Astrocyte (in vitro differentiated cells and primary cell): Measurements from ENCODE around the gene ROR2. TPM values are rescaled to one million over a fixed set of nuclear protein-coding genes. Genes with fewer than 3 reads are reported as not detected.

Experiments
- DNase-seq: peaks from one replicate; pipeline ENCODE4 v3.0.0-alpha.2; 2010; ENCODE audit warnings: low read depth
- FAIRE-seq: peaks from 2 replicates; lab custom pipeline; 2011; peaks lifted over from hg19 to GRCh38; lab: Jason Lieb, UNC
- H2AFZ ChIP-seq: 2 replicates; pipeline ENCODE4 v1.6.0; 2012; ENCODE audit warnings: low read depth, low read length, inconsistent platforms
- H3K27ac ChIP-seq: 2 replicates; pipeline ENCODE4 v1.5.1; 2011; ENCODE audit warnings: low read depth, low read length, inconsistent platforms
- H3K27me3 ChIP-seq: 2 replicates; pipeline ENCODE4 v1.6.0; 2011; ENCODE audit warnings: low read length, inconsistent platforms; ENCODE audit not compliant: insufficient read depth
- H3K36me3 ChIP-seq: 2 replicates; pipeline ENCODE4 v1.5.1; 2011; ENCODE audit warnings: low read length, inconsistent platforms; ENCODE audit not compliant: insufficient read depth
- H3K4me1 ChIP-seq: 2 replicates; pipeline ENCODE4 v1.5.1; 2011; ENCODE audit warnings: low read length, inconsistent platforms; ENCODE audit not compliant: insufficient read depth
- H3K4me2 ChIP-seq: 2 replicates; pipeline ENCODE4 v1.6.0; 2012; ENCODE audit warnings: low read length, inconsistent platforms
- H3K4me3 ChIP-seq: 2 replicates; pipeline ENCODE4 v1.5.1; 2011; ENCODE audit warnings: low read depth, mild to moderate bottlenecking, low read length, inconsistent platforms; ENCODE audit not compliant: insufficient read depth
- H3K79me2 ChIP-seq: 2 replicates; pipeline ENCODE4 v1.6.0; 2012; ENCODE audit warnings: mild to moderate bottlenecking, low read length, inconsistent platforms; ENCODE audit not compliant: insufficient read depth
- H3K9ac ChIP-seq: 2 replicates; pipeline ENCODE4 v1.6.0; 2012; ENCODE audit warnings: mild to moderate bottlenecking, low read length, inconsistent platforms
- H3K9me3 ChIP-seq: 2 replicates; pipeline ENCODE4 v1.5.1; 2012; ENCODE audit warnings: low read depth, mild to moderate bottlenecking, low read length, inconsistent platforms; ENCODE audit not compliant: insufficient read depth
- H4K20me1 ChIP-seq: 2 replicates; pipeline ENCODE4 v1.6.0; 2012; ENCODE audit warnings: low read length, inconsistent platforms; ENCODE audit not compliant: insufficient read depth
- H3K27ac Mint-ChIP-seq: one replicate; pipeline ENCODE4 v1.8.0; 2021; ENCODE audit warnings: mild to moderate bottlenecking, mixed read lengths; ENCODE audit not compliant: unreplicated experiment
- H3K27me3 Mint-ChIP-seq: one replicate; pipeline ENCODE4 v1.8.0; 2021; ENCODE audit warnings: low read depth, mixed read lengths; ENCODE audit not compliant: unreplicated experiment
- H3K36me3 Mint-ChIP-seq: one replicate; pipeline ENCODE4 v1.8.0; 2021; ENCODE audit warnings: low read depth, mixed read lengths; ENCODE audit not compliant: unreplicated experiment
- H3K4me1 Mint-ChIP-seq: one replicate; pipeline ENCODE4 v1.8.0; 2021; ENCODE audit warnings: low read depth, mixed read lengths; ENCODE audit not compliant: unreplicated experiment
- H3K4me3 Mint-ChIP-seq: one replicate; pipeline ENCODE4 v1.8.0; 2021; ENCODE audit warnings: mild to moderate bottlenecking, moderate library complexity, mixed read lengths; ENCODE audit not compliant: unreplicated experiment
- H3K9me3 Mint-ChIP-seq: one replicate; pipeline ENCODE4 v1.8.0; 2021; ENCODE audit warnings: mild to moderate bottlenecking, mixed read lengths; ENCODE audit not compliant: unreplicated experiment
- EZH2 ChIP-seq: IDR thresholded peaks from 2 replicates; pipeline ENCODE4 v1.6.1; 2012; ENCODE audit warnings: mild to moderate bottlenecking, low read length, inconsistent platforms; ENCODE audit not compliant: insufficient read depth
- total RNA-seq: library from RNA; stranded (reverse); gene quantifications from 2 replicates; pipeline ENCODE4 v1.2.1, GENCODE V29; 2021
- TF ChIP-seq, protein P1 (sequence below): IDR thresholded peaks from 2 replicates; pipeline ENCODE4 v1.5.1; 2011; ENCODE audit warnings: low read depth, mild to moderate bottlenecking, inconsistent platforms, low read length, moderate library complexity; ENCODE audit not compliant: insufficient read depth

Gene ROR2
- total RNA-seq, 1 donor from 2014 or later = 4.9 TPM

GRCh38 chr9:91900055-91900796, 49.8 kb downstream of the ROR2 start:
- Histone ChIP-seq H3K36me3 (no peaks in the 10 kb centered on the region), H2AFZ (no peak overlapping the region), H3K9me3 (no peaks in the 10 kb centered on the region), H4K20me1 (no peaks in the 10 kb centered on the region), H3K27me3 (peaks cover 6% of the 10 kb centered on the region), H3K9ac (no peak overlapping the region), H3K4me2 (no peak overlapping the region), H3K4me3 (no peak overlapping the region), H3K4me1 (peaks cover 16% of the 10 kb centered on the region), H3K27ac (no peak overlapping the region), H3K79me2 (no peaks in the 10 kb centered on the region)
- no peaks in the 10 kb centered on the region for H3K9me3 Mint-ChIP-seq
- no peak overlapping the region for H3K27ac Mint-ChIP-seq
- DNase-seq (no peak), FAIRE-seq (no peak)
- H3K27me3 Mint-ChIP-seq = no peaks in the 10 kb centered on the region
- no peak for TF ChIP-seq EZH2
- TF ChIP-seq, protein P1, sequence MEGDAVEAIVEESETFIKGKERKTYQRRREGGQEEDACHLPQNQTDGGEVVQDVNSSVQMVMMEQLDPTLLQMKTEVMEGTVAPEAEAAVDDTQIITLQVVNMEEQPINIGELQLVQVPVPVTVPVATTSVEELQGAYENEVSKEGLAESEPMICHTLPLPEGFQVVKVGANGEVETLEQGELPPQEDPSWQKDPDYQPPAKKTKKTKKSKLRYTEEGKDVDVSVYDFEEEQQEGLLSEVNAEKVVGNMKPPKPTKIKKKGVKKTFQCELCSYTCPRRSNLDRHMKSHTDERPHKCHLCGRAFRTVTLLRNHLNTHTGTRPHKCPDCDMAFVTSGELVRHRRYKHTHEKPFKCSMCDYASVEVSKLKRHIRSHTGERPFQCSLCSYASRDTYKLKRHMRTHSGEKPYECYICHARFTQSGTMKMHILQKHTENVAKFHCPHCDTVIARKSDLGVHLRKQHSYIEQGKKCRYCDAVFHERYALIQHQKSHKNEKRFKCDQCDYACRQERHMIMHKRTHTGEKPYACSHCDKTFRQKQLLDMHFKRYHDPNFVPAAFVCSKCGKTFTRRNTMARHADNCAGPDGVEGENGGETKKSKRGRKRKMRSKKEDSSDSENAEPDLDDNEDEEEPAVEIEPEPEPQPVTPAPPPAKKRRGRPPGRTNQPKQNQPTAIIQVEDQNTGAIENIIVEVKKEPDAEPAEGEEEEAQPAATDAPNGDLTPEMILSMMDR = no peak
- H3K4me3 Mint-ChIP-seq = no peak overlapping the region
- H3K4me1 Mint-ChIP-seq = peaks cover 12% of the 10 kb centered on the region
- H3K36me3 Mint-ChIP-seq = no peaks in the 10 kb centered on the region

GRCh38 chr9:91899594-91899993, 50.4 kb downstream of the ROR2 start:
- H3K27me3 ChIP-seq = peaks cover 6% of the 10 kb centered on the region
- H3K4me3 Mint-ChIP-seq = no peak overlapping the region
- no peak for TF ChIP-seq EZH2
- TF ChIP-seq, protein P1 = no peak
- DNase-seq (no peak), FAIRE-seq (no peak)
- no peak overlapping the region for H3K27ac Mint-ChIP-seq
- peaks cover 16% of the 10 kb centered on the region for H3K4me1 ChIP-seq
- H3K9ac ChIP-seq = no peak overlapping the region
- H3K4me1 Mint-ChIP-seq = peaks cover 12% of the 10 kb centered on the region
- H3K79me2 ChIP-seq = no peaks in the 10 kb centered on the region
- no peaks in the 10 kb centered on the region for H3K9me3 ChIP-seq
- no peak overlapping the region for H3K27ac ChIP-seq
- no peak overlapping the region for H2AFZ ChIP-seq
- H3K9me3 Mint-ChIP-seq = no peaks in the 10 kb centered on the region
- no peaks in the 10 kb centered on the region for H3K27me3 Mint-ChIP-seq
- H3K4me2 ChIP-seq = no peak overlapping the region
- H3K36me3 ChIP-seq = no peaks in the 10 kb centered on the region
- no peaks in the 10 kb centered on the region for H3K36me3 Mint-ChIP-seq
- no peaks in the 10 kb centered on the region for H4K20me1 ChIP-seq
- no peak overlapping the region for H3K4me3 ChIP-seq

DNA sequence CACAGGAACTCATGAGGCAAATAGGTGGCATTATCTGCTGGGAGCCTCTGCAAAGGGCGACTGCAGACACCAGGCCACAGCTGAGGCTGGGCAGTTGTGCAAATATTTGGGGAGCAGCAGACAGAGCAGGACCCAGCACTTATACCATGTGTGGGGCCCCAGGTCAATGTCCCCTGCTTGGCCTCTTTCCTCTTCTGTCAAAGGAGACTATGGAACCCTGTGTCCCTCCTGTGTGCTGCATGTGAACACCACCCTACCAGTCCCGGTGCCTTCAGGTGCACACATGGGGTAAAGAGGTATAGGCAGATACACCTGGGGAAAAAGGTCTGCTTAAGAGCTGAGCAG, 50.8 kb downstream of the ROR2 start:
- H3K4me1 Mint-ChIP-seq = peaks cover 12% of the 10 kb centered on the region
- no peak overlapping the region for H3K4me3 Mint-ChIP-seq
- Histone ChIP-seq H2AFZ (no peak overlapping the region), H3K27me3 (peaks cover 6% of the 10 kb centered on the region), H4K20me1 (no peaks in the 10 kb centered on the region), H3K4me2 (no peak overlapping the region), H3K27ac (no peak overlapping the region), H3K9ac (no peak overlapping the region), H3K4me1 (peaks cover 16% of the 10 kb centered on the region), H3K9me3 (no peaks in the 10 kb centered on the region), H3K4me3 (no peak overlapping the region), H3K36me3 (no peaks in the 10 kb centered on the region), H3K79me2 (no peaks in the 10 kb centered on the region)
- no peaks in the 10 kb centered on the region for H3K9me3 Mint-ChIP-seq
- peaks cover 1% of the 10 kb centered on the region for H3K27me3 Mint-ChIP-seq
- no peaks in the 10 kb centered on the region for H3K36me3 Mint-ChIP-seq
- no peak for TF ChIP-seq EZH2
- FAIRE-seq (no peak), DNase-seq (no peak)
- H3K27ac Mint-ChIP-seq = no peak overlapping the region
